ENCODE data around the gene UBE2E2. TPM values are rescaled to one million over a fixed set of nuclear protein-coding genes. Genes with fewer than 3 reads are reported as not detected.

The UBE2E2 gene
- total RNA-seq, 1 donor from 2014 or later = 34.0 TPM

DNA sequence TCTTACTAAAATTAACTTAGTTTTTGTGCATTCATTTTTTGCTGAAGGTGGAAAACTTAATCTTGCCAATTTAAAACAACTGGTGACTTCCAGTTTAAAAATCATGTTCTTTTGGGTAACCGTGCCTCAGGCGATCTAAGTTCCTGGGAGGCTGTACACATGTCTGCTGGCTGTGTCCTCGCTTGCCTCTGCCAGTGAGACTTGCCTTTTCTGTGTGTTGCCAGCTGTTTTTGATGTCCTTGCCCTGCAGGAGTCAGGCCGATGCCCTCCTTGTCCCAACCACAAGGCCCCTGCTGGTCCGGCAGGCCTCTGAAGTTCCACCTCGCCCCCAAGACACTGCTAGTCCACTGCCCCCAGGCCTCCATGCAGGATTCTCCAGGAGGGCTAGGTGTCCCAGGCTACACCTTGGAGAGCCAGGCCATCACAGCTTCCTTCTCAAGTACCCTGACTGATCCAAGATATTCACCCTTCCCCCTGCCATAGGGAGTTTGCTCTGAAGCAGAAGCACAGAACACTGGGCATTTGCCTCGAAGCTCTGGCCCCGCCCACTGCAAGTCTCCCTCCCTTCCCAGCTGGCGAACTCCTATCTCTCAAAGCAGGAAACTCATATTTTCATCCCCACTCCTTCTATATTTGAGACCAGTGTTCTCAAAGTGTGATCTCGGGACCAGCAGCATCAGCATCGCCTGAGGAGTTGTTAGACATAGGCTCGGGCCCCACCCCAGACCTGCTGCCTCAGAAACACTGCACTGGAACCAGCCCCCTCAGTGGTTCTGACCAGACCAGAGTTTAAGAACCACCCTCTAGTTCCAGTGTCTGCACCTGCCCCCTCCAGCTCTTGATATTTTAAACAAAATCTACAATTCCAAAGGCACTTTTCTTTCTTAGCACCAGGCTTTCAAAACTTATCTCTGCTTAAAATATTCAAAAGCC lies 416.8 kb downstream of the UBE2E2 start:
- no peak for DNase-seq (ENCODE audit: low read depth)

DNA sequence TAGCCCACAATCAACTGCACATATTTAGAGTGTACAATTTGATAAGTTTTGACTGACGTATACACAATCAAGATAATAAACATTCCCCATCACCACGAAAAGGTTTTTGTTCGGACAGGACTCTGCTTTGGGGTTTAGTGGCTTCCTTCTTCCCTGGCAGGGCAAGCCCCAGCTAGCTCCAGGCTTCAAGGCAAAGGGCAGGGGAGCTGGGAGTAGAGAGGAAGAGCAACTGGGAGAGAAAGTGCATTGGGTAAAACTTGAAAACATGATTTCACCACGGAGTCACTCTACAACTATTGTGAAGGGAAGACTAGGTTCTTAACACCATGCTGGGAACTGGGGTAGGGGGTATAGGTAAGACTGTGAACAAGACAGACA lies 417.5 kb downstream of the UBE2E2 start:
- DNase-seq (ENCODE audit: low read depth) = no peak

DNA sequence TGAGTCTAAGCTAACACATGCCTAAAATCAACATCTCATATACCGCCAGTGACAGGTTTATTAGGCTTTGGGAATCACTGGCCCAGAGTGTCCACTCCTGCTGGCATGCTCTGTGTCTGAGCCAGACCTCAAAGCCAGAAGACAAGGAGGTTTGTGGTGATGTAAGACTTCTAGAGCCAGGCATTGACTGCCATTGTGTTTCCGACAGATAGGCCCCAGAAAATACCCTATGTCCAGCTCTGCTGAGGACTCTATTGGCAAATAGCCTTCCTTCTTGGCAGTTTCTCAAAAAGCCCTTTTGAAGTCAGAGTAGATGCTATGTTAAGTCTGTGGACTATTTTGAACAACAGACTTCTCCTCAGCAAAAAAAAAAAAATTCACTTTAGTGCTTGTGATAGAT lies 420.7 kb downstream of the UBE2E2 start:
- DNase-seq (ENCODE audit: low read depth) = no peak

DNA sequence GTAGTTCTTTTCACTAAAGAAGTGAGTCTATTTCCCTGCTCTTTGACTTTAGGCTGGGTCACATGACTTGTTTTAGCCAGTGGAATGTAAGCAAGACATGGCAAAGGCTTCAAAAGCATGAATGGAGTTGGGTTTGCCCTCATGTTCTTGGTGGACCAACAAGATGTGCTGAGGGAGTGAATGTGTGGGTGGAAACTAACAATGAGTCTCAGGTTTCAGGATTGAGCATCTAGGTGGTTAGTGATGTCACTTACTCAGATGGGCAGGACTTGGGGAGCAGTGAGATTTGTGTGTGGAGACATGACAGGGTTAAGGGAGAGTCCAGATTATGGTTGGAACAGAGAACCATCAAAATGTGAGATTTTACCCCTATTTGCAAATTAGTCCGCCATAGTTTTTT lies 421.2 kb downstream of the UBE2E2 start:
- no peak for DNase-seq (ENCODE audit: low read depth)

DNA sequence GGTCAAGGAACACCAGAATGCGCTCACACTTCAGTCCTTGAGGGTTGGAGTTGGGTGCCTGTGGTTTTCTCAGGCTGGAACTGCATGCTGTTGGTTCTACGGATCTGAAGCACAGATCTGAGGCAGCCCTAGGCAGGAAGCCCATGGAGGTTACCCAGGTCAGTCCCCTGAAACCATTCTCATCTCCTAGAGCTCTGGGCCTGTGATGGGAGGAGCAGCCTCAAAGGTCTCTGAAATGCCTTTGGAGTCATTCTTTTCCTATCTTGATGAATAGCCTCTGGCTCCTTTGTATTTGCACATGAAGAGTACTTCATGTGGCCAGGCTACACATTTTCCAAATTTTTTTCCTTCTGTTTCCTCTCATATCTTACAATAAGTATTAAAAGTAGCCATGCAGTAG lies 423.3 kb downstream of the UBE2E2 start:
- no peak for DNase-seq (ENCODE audit: low read depth)

DNA sequence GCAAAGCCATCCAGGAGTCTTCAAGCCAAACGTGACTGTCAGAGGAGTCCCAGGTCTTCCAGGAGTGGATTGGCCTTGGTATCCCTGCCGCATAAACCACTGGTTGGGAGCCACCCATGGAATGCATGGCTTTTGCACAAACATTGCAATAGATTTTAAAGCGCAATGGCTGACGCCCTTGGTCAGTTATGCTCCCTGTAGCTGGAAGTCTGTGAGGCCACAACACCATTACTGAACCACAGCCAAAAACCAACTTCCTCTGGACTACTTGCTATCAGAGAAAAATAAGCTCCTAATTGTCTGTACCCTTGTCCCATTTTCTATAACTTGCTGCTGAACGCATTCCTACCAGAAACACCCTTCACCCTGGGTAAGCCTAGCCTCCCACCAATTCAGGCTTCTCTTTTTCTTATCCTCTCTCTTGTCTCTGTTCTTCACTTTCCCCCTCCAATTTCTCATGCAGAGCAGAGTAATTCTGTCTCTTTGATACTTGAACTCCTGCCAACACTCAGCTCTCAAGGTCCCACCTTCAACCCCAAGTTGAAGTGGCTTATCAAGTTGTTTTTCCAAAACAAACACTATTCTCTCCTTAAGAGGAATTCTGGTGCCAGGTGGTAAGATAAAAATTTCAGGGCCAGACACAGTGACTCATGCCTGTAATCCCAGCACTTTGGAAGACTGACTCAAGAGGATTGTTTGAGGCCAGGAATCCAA lies 426.2 kb downstream of the UBE2E2 start:
- peak; percentile 61 for DNase-seq (ENCODE audit: low read depth)

DNA sequence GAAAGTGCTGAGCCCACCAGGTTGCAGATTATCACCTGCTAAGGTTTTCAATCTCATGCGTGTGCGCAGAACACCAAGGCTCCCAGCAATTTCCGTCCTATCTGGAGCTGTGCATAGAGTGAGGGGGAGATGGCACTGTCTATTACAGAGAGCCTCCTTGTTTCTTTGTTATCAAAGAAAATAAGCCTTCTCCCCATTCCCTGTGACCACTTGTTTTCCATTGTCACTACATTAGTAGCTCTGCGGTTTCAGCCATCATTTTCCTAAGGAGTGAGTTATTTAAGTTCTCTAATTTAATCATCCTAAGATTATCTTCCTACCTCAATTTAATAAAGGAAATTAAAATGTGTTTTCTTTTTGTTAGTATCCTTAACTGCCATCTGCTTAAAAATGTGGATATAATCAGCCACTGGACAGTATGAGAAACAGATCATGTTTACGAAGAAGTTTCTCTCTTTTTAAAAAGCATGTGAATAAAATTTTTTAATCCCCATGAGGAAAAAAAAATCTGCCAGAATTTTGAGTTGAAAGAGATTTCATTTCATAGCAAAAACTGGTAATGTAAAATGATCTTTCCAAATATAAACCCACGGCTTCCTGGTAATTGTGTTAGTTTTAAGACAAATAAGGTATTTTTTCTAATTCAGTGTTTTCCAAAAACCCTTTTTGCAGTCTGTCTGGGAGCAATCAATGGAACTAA lies 430.3 kb downstream of the UBE2E2 start:
- DNase-seq (ENCODE audit: low read depth) = no peak

DNA sequence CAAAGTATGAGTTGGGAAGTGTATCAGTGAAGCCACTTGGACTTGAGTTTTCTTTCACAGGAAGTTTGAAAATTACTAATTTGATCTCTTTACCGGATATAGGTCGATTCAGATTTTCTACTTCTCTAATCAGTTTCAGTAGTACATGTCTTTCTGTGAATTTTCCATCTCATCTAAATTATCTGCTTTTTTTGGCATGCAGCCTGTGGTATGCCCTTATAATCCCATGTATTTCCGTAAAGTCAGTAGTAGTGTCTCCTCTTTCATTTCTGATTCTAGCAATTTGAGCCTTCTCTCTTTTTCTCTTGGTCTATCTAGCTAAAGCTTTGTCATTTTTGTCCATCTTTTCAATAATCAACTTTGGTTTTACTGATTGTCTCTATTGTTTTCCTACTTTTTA lies 434.2 kb downstream of the UBE2E2 start:
- DNase-seq (ENCODE audit: low read depth) = no peak

DNA sequence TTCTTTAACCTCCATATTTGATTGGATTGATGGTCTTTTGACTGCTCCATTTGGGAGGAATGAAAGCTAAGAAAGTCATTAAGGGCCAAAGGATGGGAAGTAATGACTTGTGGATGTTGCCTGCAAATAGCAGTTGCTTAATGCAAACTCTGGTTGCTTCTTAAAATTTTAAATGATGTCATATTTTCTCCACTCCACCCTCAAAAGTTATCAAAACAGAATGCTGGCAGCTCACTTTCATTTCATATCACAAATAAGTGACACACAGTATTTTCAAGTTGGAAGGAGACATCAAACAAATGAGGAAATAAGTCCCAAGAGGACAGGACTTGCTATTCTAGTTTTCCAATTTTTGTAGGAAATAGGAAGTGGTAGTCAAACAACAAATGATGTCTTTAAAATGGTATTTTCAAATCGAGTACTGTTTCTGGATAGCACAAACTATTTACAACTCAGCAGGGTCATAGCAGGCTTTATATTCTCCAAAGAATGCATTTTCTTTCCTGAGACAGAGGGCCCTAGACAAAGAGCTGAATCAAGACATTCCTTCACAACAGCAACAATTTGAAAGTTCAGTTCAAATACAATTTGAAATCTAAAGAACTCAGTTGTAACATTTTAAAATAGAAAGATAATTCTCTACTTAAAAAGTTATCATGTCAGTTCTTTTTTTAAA lies 437.5 kb downstream of the UBE2E2 start:
- DNase-seq (ENCODE audit: low read depth) = no peak

Measured in renal cortical epithelial cell (primary cell).